ENCODE results near the gene PYGO2.
"Not testable (repeated sequence)": the region's sequence is repeated elsewhere in the genome, so short reads cannot be mapped to it uniquely, and the experiment has no call there.

Gene PYGO2

GRCh38 chr1:154908937-154909336, 52.6 kb downstream of the PYGO2 start:
- DNase-seq: no peak

GRCh38 chr1:154908129-154908528, 53.5 kb downstream of the PYGO2 start:
- DNase-seq: not testable (repeated sequence)
